WTC11 (cell line): Measurements from ENCODE around the gene NRP2. TPM values are rescaled to one million over a fixed set of nuclear protein-coding genes. Genes with fewer than 3 reads are reported as not detected.

Experiments used
- ATAC-seq: fragments of 200-7000 bp; cut with Tn5 transposase; 2 replicates; pipeline ENCODE4 v1.10.0; 2021; ENCODE audit warnings: mild to moderate bottlenecking, moderate library complexity
- CTCF ChIA-PET: fragments of 300-600 bp; sonication (Branson Sonifier 250); formaldehyde crosslinking; loops from one replicate; lab custom pipeline; 2021; ENCODE audit warnings: antibody characterized with exemption; lab: Charles Lee
- POLR2A ChIA-PET: fragments of 350-600 bp; sonication (Branson Sonifier 250); formaldehyde crosslinking; loops from one replicate; lab custom pipeline; 2021; ENCODE audit warnings: antibody characterized with exemption; lab: Charles Lee
- DNase-seq: peaks from one replicate; pipeline ENCODE4 v3.0.0; 2021; ENCODE audit warnings: low spot score
- H3K27ac Mint-ChIP-seq: 2 replicates; pipeline ENCODE4 v1.8.0; 2021; ENCODE audit warnings: mixed read lengths
- H3K27me3 Mint-ChIP-seq: 2 replicates; pipeline ENCODE4 v1.8.0; 2021; ENCODE audit warnings: low read depth, mild to moderate bottlenecking, moderate library complexity, mixed read lengths
- H3K36me3 Mint-ChIP-seq: 2 replicates; pipeline ENCODE4 v1.8.0; 2021; ENCODE audit warnings: mixed read lengths
- H3K4me1 Mint-ChIP-seq: 2 replicates; pipeline ENCODE4 v1.8.0; 2022; ENCODE audit warnings: mixed read lengths
- H3K4me3 Mint-ChIP-seq: 2 replicates; pipeline ENCODE4 v1.8.0; 2021; ENCODE audit warnings: mild to moderate bottlenecking, moderate library complexity, mixed read lengths
- H3K9me3 Mint-ChIP-seq: 2 replicates; pipeline ENCODE4 v1.8.0; 2021; ENCODE audit warnings: mixed read lengths
- ATF3 ChIP-seq: sonication (generic); formaldehyde crosslinking; conservative IDR thresholded peaks from 2 replicates; pipeline ENCODE4 v1.8.1; 2022; ENCODE audit warnings: mild to moderate bottlenecking, missing genetic modification reagents
- ATF6 ChIP-seq: sonication (generic); formaldehyde crosslinking; IDR thresholded peaks from 2 replicates; pipeline ENCODE4 v1.8.1; 2023; ENCODE audit warnings: mild to moderate bottlenecking, missing genetic modification reagents
- CREB1 ChIP-seq: sonication (generic); formaldehyde crosslinking; IDR thresholded peaks from 2 replicates; pipeline ENCODE4 v1.8.0; 2023; ENCODE audit warnings: mild to moderate bottlenecking, missing genetic modification reagents
- ETV6 ChIP-seq: sonication (generic); formaldehyde crosslinking; IDR thresholded peaks from 2 replicates; pipeline ENCODE4 v1.8.1; 2022; ENCODE audit warnings: mild to moderate bottlenecking, missing genetic modification reagents
- FOXJ3 ChIP-seq: sonication (generic); formaldehyde crosslinking; IDR thresholded peaks from 2 replicates; pipeline ENCODE4 v1.9.0; 2021; ENCODE audit warnings: missing genetic modification reagents, mild to moderate bottlenecking, borderline replicate concordance
- FOXK1 ChIP-seq: sonication (generic); formaldehyde crosslinking; IDR thresholded peaks from 2 replicates; pipeline ENCODE4 v1.8.0; 2022; ENCODE audit warnings: mild to moderate bottlenecking, moderate library complexity, missing genetic modification reagents
- FOXP1 ChIP-seq: sonication (generic); formaldehyde crosslinking; IDR thresholded peaks from 2 replicates; pipeline ENCODE4 v1.8.0; 2022; ENCODE audit warnings: missing genetic modification reagents, mild to moderate bottlenecking, moderate library complexity, borderline replicate concordance
- FOXP4 ChIP-seq: sonication (generic); formaldehyde crosslinking; IDR thresholded peaks from 2 replicates; pipeline ENCODE4 v1.8.0; 2022; ENCODE audit warnings: mild to moderate bottlenecking, missing genetic modification reagents
- GABPB1 ChIP-seq: sonication (generic); formaldehyde crosslinking; IDR thresholded peaks from 2 replicates; pipeline ENCODE4 v1.8.1; 2023; ENCODE audit warnings: mild to moderate bottlenecking, missing genetic modification reagents
- GTF2I ChIP-seq: fragments of 250-450 bp; sonication (Bioruptor Pico); conservative IDR thresholded peaks from 2 replicates; pipeline ENCODE4 v1.4.0; 2021; ENCODE audit warnings: mild to moderate bottlenecking
- IRF1 ChIP-seq: sonication (generic); formaldehyde crosslinking; IDR thresholded peaks from 2 replicates; pipeline ENCODE4 v1.8.0; 2023; ENCODE audit warnings: missing genetic modification reagents
- JAZF1 ChIP-seq: fragments of 250-450 bp; sonication (Bioruptor Pico); IDR thresholded peaks from 2 replicates; pipeline ENCODE4 v1.9.0; 2021; ENCODE audit warnings: moderate library complexity, mild to moderate bottlenecking, inconsistent platforms
- NR2C2 ChIP-seq: sonication (generic); formaldehyde crosslinking; IDR thresholded peaks from 2 replicates; pipeline ENCODE4 v1.8.0; 2022; ENCODE audit warnings: mild to moderate bottlenecking, missing genetic modification reagents
- NR3C1 ChIP-seq: sonication (generic); formaldehyde crosslinking; conservative IDR thresholded peaks from 2 replicates; pipeline ENCODE4 v1.8.1; 2023; ENCODE audit warnings: low read depth, mild to moderate bottlenecking, missing genetic modification reagents
- SMAD4 ChIP-seq: sonication (generic); formaldehyde crosslinking; IDR thresholded peaks from 2 replicates; pipeline ENCODE4 v1.8.0; 2022; ENCODE audit warnings: mild to moderate bottlenecking, missing genetic modification reagents
- TP53 ChIP-seq: sonication (generic); formaldehyde crosslinking; IDR thresholded peaks from 2 replicates; pipeline ENCODE4 v1.8.1; 2023; ENCODE audit warnings: mild to moderate bottlenecking, missing genetic modification reagents
- ZBTB21 ChIP-seq: sonication (generic); formaldehyde crosslinking; IDR thresholded peaks from 2 replicates; pipeline ENCODE4 v1.8.1; 2023; ENCODE audit warnings: mild to moderate bottlenecking, missing genetic modification reagents, borderline replicate concordance
- ZNF138 ChIP-seq: sonication (generic); formaldehyde crosslinking; conservative IDR thresholded peaks from 2 replicates; pipeline ENCODE4 v1.8.1; 2022; ENCODE audit warnings: mild to moderate bottlenecking, moderate library complexity, missing genetic modification reagents
- ZNF232 ChIP-seq: sonication (generic); formaldehyde crosslinking; IDR thresholded peaks from 2 replicates; pipeline ENCODE4 v1.8.0; 2022; ENCODE audit warnings: mild to moderate bottlenecking, missing genetic modification reagents
- ZNF532 ChIP-seq: fragments of 250-450 bp; sonication (Bioruptor Pico); IDR thresholded peaks from 2 replicates; pipeline ENCODE4 v1.9.0; 2021; ENCODE audit warnings: mild to moderate bottlenecking, borderline replicate concordance
- total RNA-seq: library from RNA; stranded (reverse); gene quantifications from 3 replicates; pipeline ENCODE4 v1.2.3, GENCODE V29; 2021

Gene NRP2
- total RNA-seq, 1 experiment from 2014 or later: 41.0 TPM

GRCh38 chr2:205743137-205743536 is 60.8 kb downstream of the NRP2 start:
- Mint-ChIP-seq H3K4me3 (no peak overlapping the region), H3K27me3 (no peaks in the 10 kb centered on the region), H3K36me3 (peaks cover 33% of the 10 kb centered on the region), H3K9me3 (no peaks in the 10 kb centered on the region)
- no peak for DNase-seq
- POLR2A ChIA-PET: no interaction called here
- TF ChIP-seq ETV6 (CRISPR knock-in tag) (no peak), CREB1 (CRISPR knock-in tag) (no peak), NR2C2 (no peak), ATF3 (CRISPR knock-in tag) (no peak), TP53 (CRISPR knock-in tag) (no peak), FOXK1 (CRISPR knock-in tag) (no peak), FOXP4 (no peak), FOXJ3 (CRISPR knock-in tag) (no peak), JAZF1 (no peak), ZNF138 (CRISPR knock-in tag) (no peak), SMAD4 (CRISPR knock-in tag) (no peak), ATF6 (CRISPR knock-in tag) (no peak), GABPB1 (CRISPR knock-in tag) (no peak), NR3C1 (CRISPR knock-in tag) (no peak), ZBTB21 (no peak), IRF1 (no peak), GTF2I (no peak), ZNF232 (no peak), ZNF532 (no peak), FOXP1 (CRISPR knock-in tag) (no peak)
- TF ChIP-seq, all 79 proteins: peak for 0
- CTCF ChIA-PET: interaction anchor here (2.5 kb wide), 1 partner anchor 22 kb away, joined by 10 read pairs; no protein-coding TSS in a partner anchor
- no peak for ATAC-seq
- Mint-ChIP-seq H3K27ac (no peak overlapping the region), H3K4me1 (peaks cover 13% of the 10 kb centered on the region)
